Measurements from ENCODE around the gene RNF32.

- TF ChIP-seq CTCF (IDR thresholded peaks at IDR 0.05): no peak
- TF ChIP-seq POLR2AphosphoS5 (IDR thresholded peaks at IDR 0.05): no peak
Observed at GRCh38 chr7:156673902-156674301, 33.3 kb downstream of the RNF32 start.
